GM21390 (cell line): ENCODE results near the gene CALD1.
"Not testable (repeated sequence)": the region's sequence is repeated elsewhere in the genome, so short reads cannot be mapped to it uniquely, and the experiment has no call there.

Source experiments
- ATAC-seq: cut with Tn5 transposase; IDR thresholded peaks from one replicate; pipeline ENCODE4 v1.9.1; 2021; ENCODE audit not compliant: unreplicated experiment

Gene CALD1

DNA sequence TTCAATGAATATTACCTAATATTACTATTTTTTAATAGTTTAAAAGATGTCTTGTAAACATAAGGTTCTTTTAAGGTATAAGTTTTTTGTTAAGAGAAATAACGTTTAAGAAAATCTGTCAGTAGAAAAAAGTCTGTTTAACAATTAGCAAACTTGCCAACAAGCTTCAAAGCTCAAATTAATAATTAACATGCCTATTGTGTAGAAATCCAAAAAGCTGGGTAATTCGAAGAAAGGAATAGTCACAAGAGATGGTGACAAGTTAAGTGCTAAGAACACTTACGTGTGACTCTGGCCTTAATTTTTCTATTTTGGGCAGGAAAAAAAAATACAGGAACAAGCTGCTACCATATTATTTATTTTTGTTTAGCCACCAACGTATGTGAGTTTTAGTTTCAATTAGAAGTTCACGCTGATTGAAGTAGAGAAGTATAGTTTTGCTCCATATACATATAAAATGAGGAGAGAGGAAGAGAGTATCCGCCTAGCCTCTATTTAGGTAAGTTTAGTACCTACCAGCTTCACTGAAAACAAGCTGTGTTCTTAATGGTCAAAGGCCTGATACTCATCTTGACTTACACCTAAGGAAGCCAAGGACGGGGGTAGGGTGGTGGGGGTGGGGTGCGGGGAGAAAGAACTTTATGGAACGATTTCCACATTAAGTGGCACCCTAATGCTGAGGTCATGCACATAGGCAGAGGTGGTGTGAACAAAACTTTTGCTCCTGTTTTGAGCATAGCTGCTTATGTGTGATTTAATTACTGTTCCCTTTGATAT lies 163.4 kb downstream of the CALD1 start:
- no peak for ATAC-seq

DNA sequence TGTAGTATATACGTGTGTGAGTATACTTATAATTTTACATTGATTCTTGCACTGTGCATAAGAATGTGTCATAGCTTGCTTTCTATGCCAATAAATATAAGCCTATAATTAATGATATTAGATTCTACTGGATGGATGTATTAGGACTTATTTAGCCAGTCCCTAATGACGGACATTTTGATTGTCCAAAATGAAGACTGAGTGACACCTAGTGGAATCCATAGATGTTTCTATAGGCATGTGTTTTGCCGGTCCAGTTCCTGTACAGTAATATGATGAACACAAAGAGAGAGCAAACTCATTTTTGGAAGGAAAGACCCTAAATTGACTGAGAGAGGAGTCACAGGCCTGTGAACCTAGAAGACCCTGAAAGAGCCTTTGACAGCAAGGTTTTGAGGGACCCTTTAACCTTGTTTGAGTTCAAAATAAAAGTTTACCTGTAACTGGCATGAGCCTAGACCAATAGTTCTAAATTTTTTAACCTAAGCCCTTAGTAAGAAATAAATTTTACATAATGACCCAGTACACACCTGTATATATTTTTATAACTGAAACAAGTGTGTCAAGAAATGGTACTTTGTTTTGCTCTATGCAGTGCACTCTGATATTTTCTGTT lies 164.5 kb downstream of the CALD1 start:
- ATAC-seq, result peak; percentile 74

DNA sequence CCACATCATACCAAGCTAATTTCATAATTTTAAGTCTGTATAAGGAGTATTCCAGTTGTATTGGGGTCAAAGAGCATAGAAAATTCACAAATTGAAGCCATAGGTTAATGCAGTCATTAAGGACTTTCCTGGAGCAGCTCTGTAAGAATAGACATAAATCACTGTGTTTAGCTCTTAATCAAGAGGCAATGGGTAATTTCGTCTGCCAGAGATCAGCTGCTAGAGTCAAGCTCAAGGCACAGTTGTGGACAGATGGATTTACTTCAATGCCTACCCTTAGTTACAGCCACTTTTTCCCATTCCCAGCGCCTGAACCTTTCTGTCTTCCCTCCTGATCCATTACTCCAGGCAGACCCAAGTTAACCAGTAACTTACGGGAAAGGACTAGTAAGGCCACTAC lies 166.3 kb downstream of the CALD1 start:
- no peak for ATAC-seq

DNA sequence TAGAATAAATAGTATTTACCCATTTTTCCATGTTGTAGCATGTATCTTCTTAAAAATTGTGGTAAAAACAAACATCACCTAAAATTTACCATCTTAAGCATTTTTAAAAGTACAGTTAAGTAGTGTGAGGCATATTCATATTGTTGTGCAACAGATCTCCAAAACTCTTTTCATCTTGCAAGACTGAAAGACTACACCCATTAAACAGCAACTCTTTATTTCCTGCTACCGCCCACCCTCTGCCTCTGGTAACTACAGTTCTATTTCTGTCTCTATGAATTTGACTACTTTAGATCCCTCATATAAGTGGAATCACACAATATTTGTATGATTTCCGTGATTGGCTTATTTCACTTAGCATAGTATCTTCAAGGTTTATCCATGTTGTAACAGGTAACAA lies 166.8 kb downstream of the CALD1 start:
- ATAC-seq, result no peak

DNA sequence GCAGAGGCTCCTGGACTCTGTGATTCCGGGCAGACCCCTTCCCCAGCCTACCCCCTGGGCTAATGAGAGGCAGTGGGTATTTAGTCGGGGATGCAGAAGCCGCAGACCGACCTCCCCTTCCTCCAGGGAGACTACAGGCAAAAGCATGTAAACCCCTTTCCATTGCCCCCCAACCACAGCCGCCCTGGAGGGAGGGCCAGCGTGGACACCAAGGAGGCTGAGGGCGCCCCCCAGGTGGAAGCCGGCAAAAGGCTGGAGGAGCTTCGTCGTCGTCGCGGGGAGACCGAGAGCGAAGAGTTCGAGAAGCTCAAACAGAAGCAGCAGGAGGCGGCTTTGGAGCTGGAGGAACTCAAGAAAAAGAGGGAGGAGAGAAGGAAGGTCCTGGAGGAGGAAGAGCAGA lies 167.9 kb downstream of the CALD1 start:
- no peak for ATAC-seq

DNA sequence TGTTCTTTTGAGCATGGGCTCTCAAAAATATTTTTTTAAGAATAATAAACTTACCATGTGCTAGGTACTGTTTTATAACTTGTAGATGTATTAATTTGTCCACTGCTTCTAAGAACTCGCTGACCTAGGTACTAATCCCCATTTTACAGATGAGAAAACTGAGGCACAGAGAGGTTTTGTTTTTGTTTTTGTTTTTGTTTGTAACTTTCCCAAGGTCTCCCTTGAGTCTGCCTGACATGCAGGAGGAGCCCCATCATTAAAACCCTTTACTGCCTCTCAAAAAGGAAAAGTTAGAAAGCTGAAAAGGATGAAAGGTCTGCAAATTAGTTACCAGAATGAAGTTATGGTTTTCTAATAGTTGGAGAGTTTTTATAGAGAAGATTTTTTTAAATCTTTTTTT lies 168.4 kb downstream of the CALD1 start:
- no peak for ATAC-seq

DNA sequence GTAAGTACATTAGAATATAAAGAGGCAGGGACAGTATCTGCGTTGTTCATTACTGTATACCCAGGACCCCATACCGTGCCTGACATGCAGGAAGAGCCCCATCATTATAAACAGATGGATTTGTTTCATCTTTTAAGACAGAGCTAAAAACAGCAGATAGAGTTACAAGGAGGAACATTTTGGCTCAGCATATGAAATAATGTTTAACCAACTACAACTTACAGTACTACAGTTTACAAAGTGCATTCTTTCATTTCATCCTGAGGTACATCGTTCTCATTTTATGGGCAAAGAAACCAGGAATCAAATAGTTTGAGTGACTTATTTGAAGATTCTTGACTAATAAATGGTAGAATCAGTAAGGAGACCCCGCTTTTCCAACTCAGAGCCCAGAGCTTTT lies 168.8 kb downstream of the CALD1 start:
- ATAC-seq, result no peak

DNA sequence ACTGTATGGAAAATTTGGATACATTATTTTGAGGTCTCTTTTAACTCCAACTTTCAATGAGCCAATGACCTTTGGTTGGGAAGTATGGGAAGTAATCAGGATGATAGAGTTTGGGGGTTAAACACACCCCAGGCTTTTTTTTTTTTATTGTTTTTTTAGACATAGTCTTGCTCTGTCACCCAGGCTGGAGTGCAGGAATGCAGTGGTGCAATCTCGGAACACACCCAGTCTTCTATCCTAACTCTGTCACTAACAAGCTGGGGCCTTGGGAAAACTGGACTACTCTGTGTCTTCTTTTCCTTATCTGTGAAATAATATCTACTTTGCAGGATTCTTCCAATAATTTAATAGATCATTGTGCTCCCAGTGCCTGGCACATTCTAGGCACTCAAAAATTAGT lies 169.3 kb downstream of the CALD1 start:
- ATAC-seq, result no peak

DNA sequence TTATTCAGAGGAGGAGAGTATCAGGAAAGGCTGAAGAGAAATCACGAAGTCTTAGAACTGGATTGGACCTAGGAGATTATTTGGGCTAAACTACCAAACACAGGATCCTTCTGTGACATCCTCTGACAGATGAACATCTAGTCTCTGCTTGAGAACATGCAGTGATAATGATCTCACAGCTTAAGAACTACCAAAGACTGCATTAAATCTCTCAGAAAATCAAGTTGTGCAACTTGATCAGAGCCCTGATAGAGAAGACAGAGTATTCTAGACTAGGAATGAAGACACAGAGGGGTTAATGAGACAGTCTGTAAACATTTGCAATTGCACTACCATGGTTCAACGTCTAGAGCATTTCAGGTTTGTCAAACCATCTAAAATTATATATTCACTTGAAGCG lies 169.7 kb downstream of the CALD1 start:
- no peak for ATAC-seq

DNA sequence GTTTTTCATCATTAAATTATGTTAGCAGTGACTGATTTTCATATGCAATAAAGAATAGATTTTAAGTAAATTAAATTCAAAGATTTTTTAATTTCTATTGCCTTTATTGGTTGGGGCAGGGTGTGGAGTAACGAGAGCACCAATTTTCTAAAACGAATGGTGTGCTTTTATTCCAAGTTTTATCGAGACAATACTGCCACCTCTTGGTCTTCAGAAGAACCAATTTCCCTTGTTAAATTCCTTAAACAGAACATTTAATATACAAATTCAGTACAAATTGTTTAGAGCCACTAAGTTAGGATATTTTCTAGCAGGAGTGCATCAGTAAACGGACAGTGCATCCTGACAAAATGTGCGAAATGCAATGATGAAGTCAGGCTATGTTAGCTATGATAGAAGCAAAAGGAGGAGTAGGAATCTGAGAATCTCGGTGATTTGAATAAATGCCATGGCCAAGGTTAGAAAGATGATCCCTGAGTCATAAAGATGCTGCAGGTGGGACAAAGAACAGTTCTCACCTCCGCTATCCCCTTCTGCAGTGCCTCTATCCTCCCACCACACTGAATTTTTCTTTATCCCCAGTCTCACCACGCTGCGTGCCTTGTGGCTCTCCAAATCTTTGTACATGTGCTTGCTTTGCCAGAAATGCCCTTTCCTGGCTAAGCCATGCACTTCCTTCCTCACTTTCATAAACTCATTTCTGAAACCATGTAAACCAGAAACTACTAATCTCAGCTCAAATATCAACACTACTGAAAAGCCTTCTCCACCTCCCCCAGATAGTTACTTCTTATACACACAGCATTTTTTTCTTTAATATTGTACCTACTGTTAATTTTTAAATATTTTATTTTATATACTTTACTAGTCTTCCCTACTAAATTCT lies 175.0 kb downstream of the CALD1 start:
- no peak for ATAC-seq

DNA sequence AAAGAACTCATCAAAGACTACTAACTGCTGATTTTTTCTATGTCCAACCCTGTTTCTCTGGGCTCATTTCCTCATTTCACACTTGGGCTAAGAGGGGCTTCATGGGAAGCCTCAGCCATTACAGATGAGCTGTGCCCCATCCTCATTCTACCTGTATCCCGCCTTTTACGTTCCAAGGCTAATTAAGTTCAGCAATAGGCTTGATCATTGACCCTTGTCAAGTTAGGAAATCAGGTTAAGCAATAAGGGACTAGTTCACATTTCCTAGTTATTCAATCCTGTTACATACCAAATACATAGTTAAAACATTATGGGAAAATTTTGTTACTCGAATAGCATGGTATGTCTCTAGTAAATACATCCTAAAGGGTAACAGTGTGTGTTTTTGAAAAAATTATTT lies 177.6 kb downstream of the CALD1 start:
- ATAC-seq, result no peak

DNA sequence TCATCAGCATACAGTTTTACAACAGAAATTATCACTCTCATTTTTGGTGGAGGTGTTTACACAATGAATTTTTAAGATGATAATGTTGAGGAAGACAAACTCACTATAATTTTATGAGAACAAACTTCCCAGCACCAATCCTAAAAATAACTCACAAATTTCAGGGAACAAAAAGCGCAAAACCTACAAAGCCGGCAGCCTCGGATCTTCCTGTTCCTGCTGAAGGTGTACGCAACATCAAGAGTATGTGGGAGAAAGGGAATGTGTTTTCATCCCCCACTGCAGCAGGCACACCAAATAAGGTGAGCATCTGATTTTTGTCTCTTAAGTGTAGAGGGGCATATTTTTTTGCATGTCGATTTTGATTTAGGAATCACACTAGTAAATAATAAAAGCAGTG lies 180.4 kb downstream of the CALD1 start:
- ATAC-seq, result no peak

DNA sequence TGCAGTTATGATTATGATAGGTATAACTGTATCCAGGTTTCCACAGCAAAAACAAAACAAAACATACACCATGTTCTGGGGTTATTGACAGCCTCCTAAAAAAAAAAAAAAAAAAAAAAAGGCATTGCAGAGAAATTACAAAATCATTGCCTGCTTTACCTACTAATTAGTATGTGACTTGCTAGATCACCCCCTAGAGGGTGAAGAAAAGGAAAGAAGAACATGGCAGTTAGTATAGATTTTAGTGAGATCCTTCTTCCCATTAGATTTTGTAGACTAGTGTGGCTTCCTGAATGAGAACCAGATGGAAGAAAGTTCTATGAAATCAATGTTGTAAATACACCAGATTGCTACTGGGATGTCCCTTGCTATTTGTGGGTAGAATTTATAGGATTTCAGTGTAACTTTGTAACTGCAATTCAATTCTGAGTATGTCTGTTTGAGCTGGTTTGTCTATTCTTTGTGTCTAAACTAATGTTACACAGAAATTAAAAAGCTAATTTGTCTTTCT lies 182.9 kb downstream of the CALD1 start:
- ATAC-seq, result no peak

DNA sequence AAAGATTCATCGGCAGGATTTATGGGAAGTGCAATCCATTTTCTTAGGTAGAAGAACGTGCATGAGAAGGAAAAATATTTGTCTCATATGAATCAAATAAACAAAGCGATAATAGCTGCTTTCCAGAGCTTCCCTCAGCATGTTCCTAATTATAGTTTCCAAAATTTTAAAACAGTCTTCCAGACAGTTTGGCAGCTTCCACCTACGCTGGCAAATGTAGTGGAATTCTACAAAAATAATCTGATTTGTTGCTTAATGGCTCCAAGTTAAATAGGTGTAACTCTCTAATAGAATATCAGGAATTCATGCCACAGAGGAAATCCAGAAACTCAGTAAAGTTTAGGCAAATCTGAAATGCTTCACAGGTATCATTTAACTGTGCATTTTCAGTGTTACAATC lies 183.6 kb downstream of the CALD1 start:
- ATAC-seq, result no peak

DNA sequence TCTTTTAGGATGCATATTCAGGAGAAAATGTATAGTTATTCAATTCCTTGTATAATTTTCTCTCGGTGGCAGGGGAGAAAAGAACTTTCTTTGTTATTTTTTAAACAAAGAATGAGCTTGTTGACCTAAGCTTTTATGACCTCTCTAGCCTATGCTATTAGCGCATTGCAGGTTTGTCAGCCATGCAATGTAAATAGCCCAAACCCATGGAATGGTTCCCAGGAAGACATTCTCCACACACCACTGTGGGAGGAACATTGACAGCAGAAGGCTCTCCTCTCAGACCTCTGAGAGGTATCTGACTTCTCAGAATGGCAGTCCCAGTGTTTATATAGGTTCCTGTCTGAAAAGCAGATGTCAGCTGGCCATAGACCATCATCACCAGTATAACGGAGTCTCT lies 187.3 kb downstream of the CALD1 start:
- ATAC-seq, result no peak

DNA sequence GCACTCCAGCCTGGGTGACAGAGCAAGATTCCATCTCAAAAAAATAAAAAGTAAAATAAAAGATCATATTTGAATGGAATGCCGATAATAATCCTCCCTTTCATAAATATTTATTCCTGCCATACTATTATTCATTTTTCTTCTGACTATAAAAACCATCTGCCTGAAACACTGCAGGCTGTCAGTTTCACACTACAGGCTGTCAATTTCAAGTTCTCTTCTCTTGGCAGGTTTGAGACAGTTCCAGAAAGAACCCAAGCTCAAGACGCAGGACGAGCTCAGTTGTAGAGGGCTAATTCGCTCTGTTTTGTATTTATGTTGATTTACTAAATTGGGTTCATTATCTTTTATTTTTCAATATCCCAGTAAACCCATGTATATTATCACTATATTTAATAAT lies 188.7 kb downstream of the CALD1 start:
- ATAC-seq, result no peak

DNA sequence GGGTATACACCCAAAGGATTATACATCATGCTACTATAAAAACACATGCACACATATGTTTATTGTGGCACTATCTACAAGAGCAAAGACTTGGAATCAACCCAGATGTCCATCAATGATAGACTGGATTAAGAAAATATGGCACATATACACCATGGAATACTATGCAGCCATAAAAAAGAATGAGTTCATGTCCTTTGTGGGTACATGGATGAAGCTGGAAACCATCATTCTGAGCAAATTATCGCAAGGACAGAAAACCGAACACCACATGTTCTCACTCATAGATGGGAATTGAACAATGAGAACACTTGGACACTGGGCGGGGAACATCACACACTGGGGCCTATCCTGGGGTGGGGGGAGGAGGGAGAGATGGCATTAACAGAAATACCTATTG lies 202.2 kb downstream of the CALD1 start:
- not testable (repeated sequence) for ATAC-seq

DNA sequence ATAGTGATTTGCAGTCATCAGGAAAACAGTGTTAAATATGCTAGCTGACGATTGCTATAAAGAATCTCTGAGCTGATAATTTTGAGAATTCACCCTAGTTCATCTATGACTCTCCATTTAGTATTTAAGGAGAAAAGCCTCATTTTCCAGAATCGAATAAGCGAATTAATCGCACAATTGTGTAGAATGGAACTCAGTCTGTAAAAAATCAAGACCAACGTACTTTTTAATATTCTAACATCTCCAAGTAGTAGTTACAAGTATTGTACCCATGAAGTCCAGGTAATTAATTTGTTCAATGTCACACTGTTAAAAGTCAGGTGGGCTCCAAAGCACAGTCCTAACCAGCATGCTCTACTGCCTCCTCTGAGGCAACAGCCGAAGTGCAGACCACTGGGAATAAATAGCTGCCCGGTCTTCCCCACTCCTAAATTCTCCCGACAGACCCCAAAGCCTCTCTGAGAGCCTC lies 206.5 kb downstream of the CALD1 start:
- ATAC-seq, result peak; percentile 44

DNA sequence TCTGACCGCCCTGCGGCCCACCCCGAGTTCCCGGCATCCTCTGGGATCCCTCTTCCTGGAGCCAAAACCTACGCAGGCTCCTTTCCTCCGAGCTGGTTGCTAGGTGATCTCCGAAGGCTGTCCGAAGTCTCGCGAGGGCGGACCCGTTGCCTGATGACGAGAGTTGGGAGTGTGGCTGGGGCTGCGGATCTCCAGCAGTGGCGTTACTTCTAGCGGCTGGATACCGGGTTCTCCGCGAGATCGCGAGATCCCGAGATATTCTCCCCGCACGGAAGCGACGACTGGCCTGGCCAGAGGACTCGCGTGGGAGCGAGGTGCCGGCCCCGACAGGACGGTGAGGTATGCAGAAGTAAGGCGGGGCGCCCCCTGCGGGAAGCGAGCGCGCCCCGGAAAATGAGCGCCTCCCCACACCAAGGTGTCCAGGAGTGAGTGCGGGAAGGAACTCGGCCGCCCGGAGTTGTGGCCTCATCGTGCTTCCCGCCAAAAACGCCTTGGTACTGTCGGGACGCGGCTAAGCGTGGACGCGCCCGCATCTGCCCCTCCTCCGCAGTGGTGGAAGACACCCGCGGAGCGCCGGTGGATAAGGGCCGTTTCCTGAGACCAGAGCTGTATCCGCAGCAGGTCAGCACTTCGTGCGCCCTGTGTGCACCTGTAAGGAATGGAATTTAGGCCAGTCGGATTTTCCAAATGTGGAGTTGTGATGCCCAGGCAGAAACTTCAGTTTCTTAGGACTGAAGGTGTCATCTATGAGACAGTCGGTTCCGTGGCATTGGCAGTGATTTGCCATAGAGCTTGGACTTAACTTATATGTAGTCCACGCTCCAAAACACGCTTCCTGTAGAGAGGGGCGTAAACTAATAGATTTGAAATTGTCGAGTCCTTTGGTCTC lies 207.2 kb downstream of the CALD1 start, which contains the start of gene AGBL3:
TSS of gene AGBL3 (plus strand) at position 146 of the 889 bp plus-strand sequence. CDS start 1,426 bp downstream, outside the sequence.
- ATAC-seq, result peak; percentile 94

DNA sequence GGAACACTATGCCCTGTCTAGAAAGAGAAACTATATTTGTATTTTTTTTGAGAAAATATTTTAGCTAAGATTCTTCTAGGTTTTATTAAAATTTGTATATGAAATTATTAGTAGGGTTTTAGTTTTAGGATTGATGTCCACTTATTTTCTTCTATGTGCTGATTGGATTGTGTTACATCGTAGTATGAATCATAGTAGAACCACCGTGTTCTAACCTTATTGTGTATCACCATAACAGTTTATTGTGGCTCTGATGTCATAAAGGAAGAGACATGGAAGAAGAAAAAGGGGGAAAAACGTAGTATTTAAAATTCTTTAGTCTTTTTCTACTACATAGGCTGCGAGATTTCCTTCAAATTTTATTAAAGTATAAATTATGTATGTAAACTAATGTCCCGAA lies 208.7 kb downstream of the CALD1 start:
- ATAC-seq, result no peak
